Measurements from ENCODE around the gene TXNL4A.
A peak's percentile ranks its signal among the peaks of the same experiment; 100 is the strongest.
"Not testable (repeated sequence)": the region's sequence is repeated elsewhere in the genome, so short reads cannot be mapped to it uniquely, and the experiment has no call there.

Gene TXNL4A

GRCh38 chr18:80029690-80030089 lies 41.3 kb upstream of the TXNL4A start:
- Histone ChIP-seq H3K4me1 (ENCODE audit: low read length) (0 out of 2 replicates have a peak, but pooled peaks cover 4% of the 10 kb centered on the region), H3K9ac (ENCODE audit: low read length) (no peak overlapping the region), H3K4me3 (ENCODE audit: low read length) (no peak overlapping the region), H3K36me3 (replicated peaks; ENCODE audit: insufficient read depth, low read length) (no peaks in the 10 kb centered on the region), H3K9me2 (replicated peaks; ENCODE audit: insufficient read depth, low read length) (no peaks in the 10 kb centered on the region), H2AFZ (ENCODE audit: low read length) (no peak overlapping the region), H3K4me2 (ENCODE audit: low read depth, low read length) (no peak overlapping the region), H4K20me1 (ENCODE audit: insufficient read depth, low read length) (no peaks in the 10 kb centered on the region), H3K9me3 (replicated peaks; ENCODE audit: insufficient read depth, low read length) (no peaks in the 10 kb centered on the region), H3K27me3 (replicated peaks; ENCODE audit: insufficient read depth, low read length) (no peaks in the 10 kb centered on the region), H3K27ac (ENCODE audit: low read length) (no peak overlapping the region), H3K79me2 (ENCODE audit: low read length) (no peaks in the 10 kb centered on the region), H3F3A (ENCODE audit: insufficient read depth, low read length) (no peaks in the 10 kb centered on the region)
- no peak for DNase-seq
- TF ChIP-seq EZH2phosphoT487 (IDR thresholded peaks at IDR 0.05; ENCODE audit: low read length) (no peak), CTCF (IDR thresholded peaks at IDR 0.05; ENCODE audit: low read length) (no peak), EZH2 (optimal IDR thresholded peaks at IDR 0.05; ENCODE audit: low read depth, low read length) (no peak)

GRCh38 chr18:80027719-80028118 lies 39.4 kb upstream of the TXNL4A start:
- not testable (repeated sequence) for H3K4me1 ChIP-seq (ENCODE audit: low read length); H3K36me3 ChIP-seq (replicated peaks; ENCODE audit: insufficient read depth, low read length); H2AFZ ChIP-seq (ENCODE audit: low read length); H3K9ac ChIP-seq (ENCODE audit: low read length); H3K27ac ChIP-seq (ENCODE audit: low read length); H3K9me3 ChIP-seq (replicated peaks; ENCODE audit: insufficient read depth, low read length); H3K4me3 ChIP-seq (ENCODE audit: low read length); H3K9me2 ChIP-seq (replicated peaks; ENCODE audit: insufficient read depth, low read length); H3K79me2 ChIP-seq (ENCODE audit: low read length); DNase-seq; H3K4me2 ChIP-seq (ENCODE audit: low read depth, low read length); H4K20me1 ChIP-seq (ENCODE audit: insufficient read depth, low read length); H3K27me3 ChIP-seq (replicated peaks; ENCODE audit: insufficient read depth, low read length); H3F3A ChIP-seq (ENCODE audit: insufficient read depth, low read length)

- Histone ChIP-seq H4K20me1 (ENCODE audit: insufficient read depth, low read length) (no peaks in the 10 kb centered on the region), H3K36me3 (replicated peaks; ENCODE audit: insufficient read depth, low read length) (no peaks in the 10 kb centered on the region), H3K4me3 (ENCODE audit: low read length) (no peak overlapping the region), H3K9me3 (replicated peaks; ENCODE audit: insufficient read depth, low read length) (no peaks in the 10 kb centered on the region), H3K4me1 (ENCODE audit: low read length) (no peaks in the 10 kb centered on the region), H2AFZ (ENCODE audit: low read length) (no peak overlapping the region), H3K27ac (ENCODE audit: low read length) (no peak overlapping the region), H3K9ac (ENCODE audit: low read length) (no peak overlapping the region), H3K4me2 (ENCODE audit: low read depth, low read length) (no peak overlapping the region), H3K79me2 (ENCODE audit: low read length) (no peaks in the 10 kb centered on the region), H3K9me2 (replicated peaks; ENCODE audit: insufficient read depth, low read length) (no peaks in the 10 kb centered on the region), H3F3A (ENCODE audit: insufficient read depth, low read length) (no peaks in the 10 kb centered on the region), H3K27me3 (replicated peaks; ENCODE audit: insufficient read depth, low read length) (no peaks in the 10 kb centered on the region)
- no peak for DNase-seq
- TF ChIP-seq EZH2 (optimal IDR thresholded peaks at IDR 0.05; ENCODE audit: low read depth, low read length) (no peak), CTCF (IDR thresholded peaks at IDR 0.05; ENCODE audit: low read length) (no peak), EZH2phosphoT487 (IDR thresholded peaks at IDR 0.05; ENCODE audit: low read length) (no peak)
These were observed 38.0 kb upstream of the TXNL4A start for GRCh38 chr18:80026363-80026762.

GRCh38 chr18:80023173-80023572 lies 34.8 kb upstream of the TXNL4A start:
- H3K9ac ChIP-seq (ENCODE audit: low read length) = no peak overlapping the region
- TF ChIP-seq EZH2phosphoT487 (IDR thresholded peaks at IDR 0.05; ENCODE audit: low read length) (no peak), CTCF (IDR thresholded peaks at IDR 0.05; ENCODE audit: low read length) (peak; percentile 32), EZH2 (optimal IDR thresholded peaks at IDR 0.05; ENCODE audit: low read depth, low read length) (no peak)
- H3F3A ChIP-seq (ENCODE audit: insufficient read depth, low read length) = no peaks in the 10 kb centered on the region
- H3K27ac ChIP-seq (ENCODE audit: low read length) = no peak overlapping the region
- no peaks in the 10 kb centered on the region for H4K20me1 ChIP-seq (ENCODE audit: insufficient read depth, low read length)
- H3K9me2 ChIP-seq (replicated peaks; ENCODE audit: insufficient read depth, low read length) = no peaks in the 10 kb centered on the region
- H3K27me3 ChIP-seq (replicated peaks; ENCODE audit: insufficient read depth, low read length) = no peaks in the 10 kb centered on the region
- H2AFZ ChIP-seq (ENCODE audit: low read length) = no peak overlapping the region
- H3K36me3 ChIP-seq (replicated peaks; ENCODE audit: insufficient read depth, low read length) = no peaks in the 10 kb centered on the region
- no peak overlapping the region for H3K4me3 ChIP-seq (ENCODE audit: low read length)
- no peak overlapping the region for H3K4me2 ChIP-seq (ENCODE audit: low read depth, low read length)
- H3K79me2 ChIP-seq (ENCODE audit: low read length) = no peaks in the 10 kb centered on the region
- DNase-seq = no peak
- no peaks in the 10 kb centered on the region for H3K9me3 ChIP-seq (replicated peaks; ENCODE audit: insufficient read depth, low read length)
- H3K4me1 ChIP-seq (ENCODE audit: low read length) = no peaks in the 10 kb centered on the region
